Glutamatergic neuron (in vitro differentiated cells): ENCODE data around the gene KAT2A. TPM values are rescaled to one million over a fixed set of nuclear protein-coding genes. Genes with fewer than 3 reads are reported as not detected.
A peak's percentile ranks its signal among the peaks of the same experiment; 100 is the strongest.

Experiments used
- DNase-seq: peaks from one replicate; pipeline ENCODE4 v3.0.0; 2022
- H3K27ac Mint-ChIP-seq: one replicate; pipeline ENCODE4 v1.8.0; 2020; ENCODE audit warnings: mild to moderate bottlenecking, mixed read lengths, inconsistent platforms; ENCODE audit not compliant: unreplicated experiment
- H3K27me3 Mint-ChIP-seq: one replicate; pipeline ENCODE4 v1.8.0; 2020; ENCODE audit warnings: mild to moderate bottlenecking, moderate library complexity, mixed read lengths, inconsistent platforms; ENCODE audit not compliant: unreplicated experiment
- H3K36me3 Mint-ChIP-seq: one replicate; pipeline ENCODE4 v1.8.0; 2020; ENCODE audit warnings: mild to moderate bottlenecking, mixed read lengths, inconsistent platforms; ENCODE audit not compliant: unreplicated experiment
- H3K4me1 Mint-ChIP-seq: one replicate; pipeline ENCODE4 v1.8.0; 2020; ENCODE audit warnings: mild to moderate bottlenecking, low read depth, mixed read lengths, inconsistent platforms; ENCODE audit not compliant: unreplicated experiment
- H3K4me3 Mint-ChIP-seq: one replicate; pipeline ENCODE4 v1.8.0; 2020; ENCODE audit warnings: mild to moderate bottlenecking, mixed read lengths, inconsistent platforms; ENCODE audit not compliant: unreplicated experiment
- H3K9me3 Mint-ChIP-seq: one replicate; pipeline ENCODE4 v1.8.0; 2020; ENCODE audit warnings: mild to moderate bottlenecking, moderate library complexity, mixed read lengths, inconsistent platforms; ENCODE audit not compliant: unreplicated experiment
- total RNA-seq: library from RNA; stranded (reverse); fragmentation: NEBNext Ultra II Directional; extraction: Animal tissue kit (Norgen Biotek cat#: 25700); gene quantifications from one replicate; pipeline ENCODE4 v1.2.1, GENCODE V29; 2021; ENCODE audit not compliant: unreplicated experiment
- TF ChIP-seq, protein P1 (sequence below): fragments of 200-600 bp; sonication (generic); IDR thresholded peaks from one replicate; pipeline ENCODE4 v1.5.0; 2021; ENCODE audit not compliant: partially characterized antibody, unreplicated experiment

The KAT2A gene
- total RNA-seq, 1 donor from 2014 or later, result 29.3 TPM

DNA sequence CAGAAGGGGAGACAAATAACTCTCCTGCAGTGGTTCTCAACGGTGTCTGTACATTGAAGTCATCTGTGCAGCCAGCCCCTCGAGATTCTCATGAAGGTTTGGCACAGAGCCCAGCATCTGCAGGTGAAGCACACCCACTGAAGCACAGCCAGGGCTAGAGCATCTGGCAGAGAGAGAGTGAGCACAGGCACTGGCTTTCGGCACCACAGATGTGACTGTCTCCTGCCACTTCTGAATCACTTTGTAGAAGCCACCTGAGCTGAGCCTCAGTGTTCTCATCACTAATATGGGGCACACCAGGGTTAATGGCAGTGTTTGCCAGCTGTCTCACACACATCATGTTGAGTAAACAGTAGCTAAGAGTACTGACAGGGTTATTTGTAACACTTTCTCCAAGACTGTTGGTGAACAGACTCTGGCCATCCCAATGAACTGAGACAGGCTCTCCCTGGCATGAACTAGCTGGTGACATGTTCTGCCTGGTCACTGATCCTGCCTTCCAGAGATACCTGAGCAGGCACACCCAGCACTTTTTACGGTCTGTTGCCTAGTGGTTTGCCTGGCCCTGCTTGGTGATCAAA is 12.4 kb upstream of the KAT2A start:
- Mint-ChIP-seq H3K36me3 (peaks cover 4% of the 10 kb centered on the region), H3K27ac (no peak overlapping the region), H3K4me3 (no peak overlapping the region), H3K9me3 (no peaks in the 10 kb centered on the region), H3K4me1 (peaks cover 26% of the 10 kb centered on the region), H3K27me3 (peaks cover 2% of the 10 kb centered on the region)
- TF ChIP-seq, protein P1, sequence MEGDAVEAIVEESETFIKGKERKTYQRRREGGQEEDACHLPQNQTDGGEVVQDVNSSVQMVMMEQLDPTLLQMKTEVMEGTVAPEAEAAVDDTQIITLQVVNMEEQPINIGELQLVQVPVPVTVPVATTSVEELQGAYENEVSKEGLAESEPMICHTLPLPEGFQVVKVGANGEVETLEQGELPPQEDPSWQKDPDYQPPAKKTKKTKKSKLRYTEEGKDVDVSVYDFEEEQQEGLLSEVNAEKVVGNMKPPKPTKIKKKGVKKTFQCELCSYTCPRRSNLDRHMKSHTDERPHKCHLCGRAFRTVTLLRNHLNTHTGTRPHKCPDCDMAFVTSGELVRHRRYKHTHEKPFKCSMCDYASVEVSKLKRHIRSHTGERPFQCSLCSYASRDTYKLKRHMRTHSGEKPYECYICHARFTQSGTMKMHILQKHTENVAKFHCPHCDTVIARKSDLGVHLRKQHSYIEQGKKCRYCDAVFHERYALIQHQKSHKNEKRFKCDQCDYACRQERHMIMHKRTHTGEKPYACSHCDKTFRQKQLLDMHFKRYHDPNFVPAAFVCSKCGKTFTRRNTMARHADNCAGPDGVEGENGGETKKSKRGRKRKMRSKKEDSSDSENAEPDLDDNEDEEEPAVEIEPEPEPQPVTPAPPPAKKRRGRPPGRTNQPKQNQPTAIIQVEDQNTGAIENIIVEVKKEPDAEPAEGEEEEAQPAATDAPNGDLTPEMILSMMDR, result no peak
- no peak for DNase-seq

DNA sequence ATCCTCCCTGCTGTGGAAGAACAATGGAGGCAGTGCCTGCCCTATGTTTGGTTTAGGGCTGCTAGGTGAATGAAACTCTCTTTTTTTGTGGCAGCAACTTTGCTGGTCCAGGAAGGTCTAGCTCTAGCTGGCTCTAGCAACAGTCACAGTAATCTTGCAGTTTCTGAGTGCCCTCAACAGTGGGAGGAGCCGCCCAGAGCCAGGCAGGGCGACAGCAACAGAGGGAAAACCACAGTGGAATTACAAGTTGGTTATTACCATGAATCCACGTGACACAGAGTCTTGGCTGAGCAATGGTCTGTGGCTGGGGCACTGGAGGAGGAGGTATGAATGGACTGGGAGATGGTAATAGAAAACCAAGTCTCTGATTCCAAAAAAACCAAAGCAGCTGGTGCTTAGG is 11.8 kb upstream of the KAT2A start:
- Mint-ChIP-seq H3K27ac (no peak overlapping the region), H3K4me3 (no peak overlapping the region), H3K27me3 (peaks cover 2% of the 10 kb centered on the region), H3K36me3 (peaks cover 4% of the 10 kb centered on the region), H3K9me3 (no peaks in the 10 kb centered on the region), H3K4me1 (peaks cover 24% of the 10 kb centered on the region)
- no peak for DNase-seq
- TF ChIP-seq, protein P1, result no peak

DNA sequence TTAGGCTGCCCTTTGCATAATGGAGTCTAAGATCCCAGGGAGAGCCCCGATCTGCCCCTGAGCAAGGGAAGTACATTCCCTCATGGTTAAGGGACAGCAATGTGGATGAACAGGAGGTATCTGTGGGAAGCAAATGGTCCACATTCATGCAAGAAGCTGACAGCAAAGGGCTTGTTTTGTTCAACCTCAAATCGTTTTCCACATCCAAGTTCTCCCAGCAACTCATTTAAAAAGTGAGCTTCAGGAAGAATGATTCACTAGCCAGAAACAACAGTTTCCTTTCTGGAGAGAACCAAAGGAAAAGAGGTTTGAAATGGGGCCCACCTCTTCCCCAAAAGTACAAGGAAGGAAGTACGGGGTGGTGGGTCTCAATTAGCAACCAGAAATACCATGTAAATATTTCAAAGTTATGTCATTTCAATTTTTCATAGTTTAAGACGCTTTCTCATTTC is 10.8 kb upstream of the KAT2A start:
- Mint-ChIP-seq H3K27me3 (peaks cover 2% of the 10 kb centered on the region), H3K27ac (no peak overlapping the region)

DNA sequence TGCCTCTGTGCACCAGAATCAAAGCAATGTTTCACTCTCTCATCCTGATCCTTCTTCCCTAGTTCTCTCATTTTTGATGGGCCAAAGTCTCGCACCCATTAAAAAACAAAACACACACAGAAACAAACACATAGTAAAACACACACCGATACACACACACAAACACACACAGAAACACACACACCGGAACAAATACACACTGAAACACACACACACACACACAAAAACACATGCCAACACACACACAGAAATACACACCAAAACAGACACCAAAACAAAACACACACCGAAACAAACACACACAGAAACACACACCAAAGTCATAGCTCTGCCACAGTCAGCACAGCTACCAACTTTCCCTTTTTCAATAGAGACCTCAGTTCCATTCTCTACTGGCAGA is 10.1 kb upstream of the KAT2A start:
- TF ChIP-seq, protein P1, result no peak
- Mint-ChIP-seq H3K4me1 (peaks cover 24% of the 10 kb centered on the region), H3K27ac (no peak overlapping the region), H3K27me3 (peaks cover 3% of the 10 kb centered on the region), H3K36me3 (peaks cover 4% of the 10 kb centered on the region), H3K9me3 (no peaks in the 10 kb centered on the region), H3K4me3 (peak overlapping the region; percentile 16)
- no peak for DNase-seq

More for the DNA sequence above, 10.8 kb upstream of the KAT2A start:
- peaks cover 24% of the 10 kb centered on the region for H3K4me1 Mint-ChIP-seq
- no peak for DNase-seq
- H3K9me3 Mint-ChIP-seq, result no peaks in the 10 kb centered on the region
- H3K36me3 Mint-ChIP-seq, result peaks cover 4% of the 10 kb centered on the region
- TF ChIP-seq, protein P1, result no peak
- H3K4me3 Mint-ChIP-seq, result no peak overlapping the region

DNA sequence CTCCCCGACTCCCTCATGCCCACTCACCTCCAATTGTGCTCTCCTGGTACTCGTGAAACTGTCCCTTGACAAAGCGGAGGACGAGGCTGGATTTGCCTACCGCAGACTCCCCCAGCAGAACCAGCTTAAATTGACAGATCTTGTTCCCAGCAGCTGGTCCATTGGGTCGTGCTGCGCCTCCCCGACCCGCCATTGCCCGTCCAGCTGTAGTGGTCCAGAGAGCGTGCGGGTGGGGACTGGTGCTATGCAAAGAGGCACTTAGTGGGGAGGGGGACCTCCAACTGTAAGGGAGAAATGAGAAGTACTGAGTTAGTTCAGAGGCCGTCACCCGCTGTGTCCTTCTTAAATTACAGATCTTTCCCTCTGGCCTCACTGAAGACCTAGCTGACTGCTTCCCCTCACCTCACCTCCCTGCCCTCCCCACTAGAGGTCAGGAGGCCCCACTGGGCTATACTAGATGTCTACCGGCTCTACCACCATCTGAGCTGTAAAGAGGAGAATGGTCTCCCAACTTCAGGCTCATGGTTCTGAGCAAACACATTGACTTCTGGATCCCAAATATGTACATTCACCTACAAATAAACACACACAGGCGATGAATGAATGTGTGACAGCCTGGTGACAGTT is 9.3 kb upstream of the KAT2A start:
- Mint-ChIP-seq H3K9me3 (no peaks in the 10 kb centered on the region), H3K27ac (no peak overlapping the region), H3K4me3 (no peak overlapping the region), H3K27me3 (peaks cover 5% of the 10 kb centered on the region), H3K4me1 (peaks cover 24% of the 10 kb centered on the region), H3K36me3 (peaks cover 4% of the 10 kb centered on the region)
- TF ChIP-seq, protein P1, result no peak
- DNase-seq, result no peak
